Stimulated activated CD8-positive, alpha-beta memory T cell treated with anti-CD3 and anti-CD28 coated beads, Interleukin-12 subunit alpha, Interleukin-12 subunit beta, amount 100 ng/mL, for 1 hour (primary cell): ENCODE measurements around the gene RAD51B.

Experiments
- DNase-seq: peaks from one replicate; pipeline ENCODE4 v3.0.0-alpha.2; 2020; ENCODE audit warnings: low read depth

Gene RAD51B

GRCh38 chr14:68236582-68237458, 417.2 kb downstream of the RAD51B start:
- DNase-seq = no peak

- no peak for DNase-seq
These were observed 419.0 kb downstream of the RAD51B start for GRCh38 chr14:68238551-68238950.

GRCh38 chr14:68238976-68239375, 419.4 kb downstream of the RAD51B start:
- DNase-seq = no peak

- no peak for DNase-seq
These were observed 420.6 kb downstream of the RAD51B start for GRCh38 chr14:68239988-68240771.

GRCh38 chr14:68241862-68242487, 422.4 kb downstream of the RAD51B start:
- no peak for DNase-seq

- DNase-seq = no peak
These were observed 424.0 kb downstream of the RAD51B start for GRCh38 chr14:68243450-68244010.

GRCh38 chr14:68244262-68244980, 424.8 kb downstream of the RAD51B start:
- no peak for DNase-seq

GRCh38 chr14:68245146-68246073, 425.8 kb downstream of the RAD51B start:
- no peak for DNase-seq

- no peak for DNase-seq
These were observed 426.7 kb downstream of the RAD51B start for GRCh38 chr14:68246074-68246785.

GRCh38 chr14:68246786-68247105, 427.2 kb downstream of the RAD51B start:
- DNase-seq = no peak

GRCh38 chr14:68247274-68247673, 427.7 kb downstream of the RAD51B start:
- DNase-seq = no peak

GRCh38 chr14:68247676-68248268, 428.2 kb downstream of the RAD51B start:
- DNase-seq = no peak

- no peak for DNase-seq
These were observed 429.1 kb downstream of the RAD51B start for GRCh38 chr14:68248481-68249255.

- DNase-seq = no peak
These were observed 430.3 kb downstream of the RAD51B start for GRCh38 chr14:68249661-68250451.

- no peak for DNase-seq
These were observed 431.6 kb downstream of the RAD51B start for GRCh38 chr14:68250927-68251768.

GRCh38 chr14:68251769-68252100, 432.2 kb downstream of the RAD51B start:
- no peak for DNase-seq

- DNase-seq = no peak
These were observed 433.7 kb downstream of the RAD51B start for GRCh38 chr14:68253160-68253780.
